Glomerular endothelial cell (primary cell): ENCODE data around the gene NEK10. TPM values are rescaled to one million over a fixed set of nuclear protein-coding genes. Genes with fewer than 3 reads are reported as not detected.

Source experiments
- DNase-seq: peaks from one replicate; pipeline ENCODE4 v3.0.0-alpha.2; 2011; ENCODE audit warnings: low read depth, low spot score; ENCODE audit errors: extremely low read depth
- total RNA-seq: library from RNA; depleted of rRNA; stranded (reverse); fragments of >200 nt; gene quantifications from 2 replicates; pipeline ENCODE4 v1.2.3, GENCODE V29; 2015

Gene NEK10
- total RNA-seq, 1 donor from 2014 or later: 8.5 TPM

DNA sequence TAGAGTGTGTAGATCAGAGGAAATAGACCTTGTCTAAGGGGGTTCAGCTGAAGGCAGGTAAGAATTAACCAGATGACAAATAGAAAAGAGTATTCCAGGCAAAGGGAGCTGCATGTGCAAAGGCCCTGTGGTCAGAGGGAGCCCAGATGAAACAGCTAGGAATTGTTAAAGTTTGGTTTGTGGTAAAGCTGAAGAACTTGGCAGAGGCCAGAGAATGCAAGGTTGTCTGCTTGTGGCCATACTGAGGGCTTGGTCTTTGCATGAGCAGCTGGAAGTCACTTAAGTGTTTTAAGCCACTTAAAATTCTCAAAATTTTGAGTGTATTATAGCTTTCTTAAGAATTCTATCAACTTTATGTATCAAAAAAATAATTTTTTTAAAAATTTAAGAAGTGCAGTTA lies 116.5 kb downstream of the NEK10 start:
- no peak for DNase-seq

DNA sequence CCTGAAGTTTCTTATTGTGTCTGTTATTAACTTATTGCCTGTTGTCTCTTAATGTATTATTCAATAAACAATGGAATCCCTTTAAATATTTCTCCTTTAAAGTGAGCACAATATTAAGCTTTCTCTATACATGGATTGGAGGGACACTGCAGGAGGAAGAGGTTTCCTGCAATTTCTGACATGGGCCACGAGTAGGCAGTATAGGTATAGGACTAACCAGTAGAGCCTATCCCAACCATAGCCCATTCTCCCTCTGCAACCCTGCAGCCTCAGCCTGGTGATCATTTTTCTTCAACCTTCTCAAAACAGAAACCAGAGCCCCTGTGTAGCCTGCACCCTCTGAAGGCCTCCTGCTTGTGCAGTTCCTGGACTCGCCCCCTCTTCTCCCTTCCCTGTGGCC lies 124.8 kb downstream of the NEK10 start:
- DNase-seq: no peak

DNA sequence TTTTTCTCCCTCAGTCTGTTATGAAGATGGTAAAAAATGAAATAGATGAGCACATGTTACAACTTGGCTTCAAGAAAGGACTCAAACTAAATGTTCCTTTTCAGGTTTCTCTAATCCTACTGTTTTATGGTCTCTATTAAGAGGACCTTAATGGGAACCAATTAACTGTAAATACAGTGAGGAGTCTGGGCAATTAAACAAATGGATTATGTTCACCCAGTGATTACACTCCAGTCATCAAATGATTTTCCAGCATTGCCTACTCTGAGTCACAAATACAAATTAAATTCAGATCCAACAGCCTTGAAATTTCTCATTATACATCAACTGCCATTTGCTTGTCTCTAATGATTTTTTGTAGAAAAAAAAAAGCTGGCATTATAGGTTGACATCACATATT lies 129.2 kb downstream of the NEK10 start:
- no peak for DNase-seq

DNA sequence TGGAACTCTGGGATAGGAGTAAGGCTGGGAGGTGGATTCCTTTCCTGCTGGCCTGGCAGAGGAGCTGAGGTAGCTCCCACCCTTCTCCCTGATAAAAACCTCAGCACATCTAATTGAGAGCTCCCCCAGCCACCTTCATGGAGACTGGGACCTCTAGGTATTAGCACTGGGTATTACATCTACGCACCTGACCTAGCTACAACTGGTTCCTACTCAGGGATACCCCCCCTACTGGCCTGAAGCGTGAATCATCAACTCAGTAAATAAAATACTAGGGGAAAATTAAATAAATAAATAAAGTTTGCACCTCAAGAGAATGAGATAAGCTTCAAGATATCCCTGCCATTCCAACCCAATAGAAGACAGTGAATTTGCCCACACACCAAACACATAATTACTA lies 140.4 kb downstream of the NEK10 start:
- DNase-seq: no peak

DNA sequence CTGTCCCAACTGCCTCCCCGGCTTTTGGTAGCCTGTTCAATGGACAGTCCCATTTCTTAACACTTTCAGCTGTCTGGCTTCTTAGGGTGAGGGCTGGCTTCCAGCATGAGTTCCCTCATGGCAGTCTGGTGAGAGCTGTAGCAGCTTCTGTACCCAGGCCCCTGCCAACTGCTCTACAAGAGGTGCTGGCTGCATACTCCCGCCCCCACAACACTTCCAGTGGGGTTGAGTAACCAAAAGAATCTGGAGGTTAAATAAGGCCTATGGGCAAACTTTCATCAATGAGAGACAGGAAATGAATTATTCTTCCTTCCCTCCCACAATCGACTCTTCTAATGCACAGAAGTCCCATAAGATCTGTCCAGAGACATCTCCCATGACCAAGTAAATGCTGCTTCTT lies 145.0 kb downstream of the NEK10 start:
- DNase-seq: no peak

DNA sequence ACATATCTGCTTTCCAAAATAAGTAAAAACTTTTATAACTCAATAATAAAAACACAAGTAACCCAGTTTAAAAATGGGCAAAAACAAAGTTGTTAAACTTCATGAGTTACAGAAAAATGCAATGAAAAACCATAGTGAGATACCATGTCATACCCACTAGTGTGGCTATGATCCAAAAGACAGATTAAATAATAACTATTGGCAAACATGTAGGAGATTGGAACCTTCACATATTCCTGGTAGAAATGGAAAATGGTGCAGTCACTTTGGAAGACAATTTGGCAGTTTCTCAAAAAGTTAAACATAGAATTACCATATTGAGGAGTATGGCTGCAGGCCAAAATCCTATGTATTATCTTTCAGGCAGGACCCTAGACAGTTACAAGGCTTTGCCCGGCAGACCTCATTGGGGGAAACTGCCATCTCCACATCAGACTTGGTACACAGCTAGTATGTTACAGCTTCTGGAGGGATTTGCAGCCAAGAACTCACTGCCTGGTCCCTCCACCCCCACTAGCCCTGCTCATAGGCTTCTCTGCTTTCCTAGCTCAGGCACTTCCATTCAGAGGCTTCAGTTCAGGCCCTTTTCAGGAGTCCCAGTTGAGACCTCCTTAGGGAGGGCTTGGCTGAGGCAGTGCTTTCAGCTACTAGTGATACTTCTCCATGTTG lies 147.8 kb downstream of the NEK10 start:
- DNase-seq: no peak

DNA sequence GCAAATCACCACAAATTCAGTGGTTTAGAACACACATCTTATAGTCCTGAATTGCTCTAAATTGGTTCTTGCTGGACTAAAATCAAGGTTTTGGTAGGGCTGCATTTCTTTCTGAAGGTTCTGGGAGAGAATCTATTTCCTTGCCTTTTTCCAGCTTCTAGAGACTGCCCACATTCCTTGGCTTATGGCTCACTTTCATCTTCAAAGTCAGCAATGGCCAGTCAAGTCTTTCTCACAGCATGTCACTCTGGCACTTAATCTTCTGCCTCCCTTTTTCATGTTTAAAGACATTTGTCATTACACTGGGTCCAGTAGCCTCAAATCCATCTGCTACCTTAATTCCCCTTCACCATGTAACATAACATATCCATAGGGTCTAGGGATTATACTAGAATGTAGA lies 149.0 kb downstream of the NEK10 start:
- DNase-seq: no peak

DNA sequence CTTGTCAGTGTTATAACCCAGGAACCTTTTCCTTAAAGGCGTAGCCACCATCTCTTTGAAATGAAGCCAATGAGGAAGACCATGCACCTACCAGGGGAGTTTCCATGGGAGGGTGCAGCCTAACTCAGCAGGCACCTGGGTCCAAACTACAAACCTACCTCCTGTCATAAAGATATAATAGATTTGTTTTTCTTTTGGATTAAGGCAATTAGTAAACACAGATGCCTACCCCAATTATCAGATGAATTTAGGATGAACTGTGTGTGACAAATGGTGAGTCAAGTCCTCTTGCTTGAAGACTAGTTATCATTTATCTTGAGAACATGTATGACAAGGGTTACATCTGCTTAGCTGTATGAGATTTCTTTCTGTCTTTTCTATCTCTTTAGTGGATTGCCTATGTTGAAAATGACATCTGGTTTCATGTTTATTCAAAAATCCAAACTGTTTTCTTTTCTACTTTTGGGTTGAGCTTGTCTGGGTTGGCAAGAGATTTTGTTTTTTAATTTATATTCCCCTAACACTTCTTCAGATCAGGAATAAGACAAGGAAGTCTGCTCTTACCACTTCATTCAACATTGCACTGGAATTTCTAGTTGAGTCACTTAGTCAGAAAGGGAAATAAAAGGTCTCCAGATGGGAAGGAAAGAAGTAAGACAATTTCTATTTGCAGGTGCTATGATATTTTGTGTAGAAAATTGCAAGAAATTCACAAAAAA lies 149.9 kb downstream of the NEK10 start:
- DNase-seq: no peak

DNA sequence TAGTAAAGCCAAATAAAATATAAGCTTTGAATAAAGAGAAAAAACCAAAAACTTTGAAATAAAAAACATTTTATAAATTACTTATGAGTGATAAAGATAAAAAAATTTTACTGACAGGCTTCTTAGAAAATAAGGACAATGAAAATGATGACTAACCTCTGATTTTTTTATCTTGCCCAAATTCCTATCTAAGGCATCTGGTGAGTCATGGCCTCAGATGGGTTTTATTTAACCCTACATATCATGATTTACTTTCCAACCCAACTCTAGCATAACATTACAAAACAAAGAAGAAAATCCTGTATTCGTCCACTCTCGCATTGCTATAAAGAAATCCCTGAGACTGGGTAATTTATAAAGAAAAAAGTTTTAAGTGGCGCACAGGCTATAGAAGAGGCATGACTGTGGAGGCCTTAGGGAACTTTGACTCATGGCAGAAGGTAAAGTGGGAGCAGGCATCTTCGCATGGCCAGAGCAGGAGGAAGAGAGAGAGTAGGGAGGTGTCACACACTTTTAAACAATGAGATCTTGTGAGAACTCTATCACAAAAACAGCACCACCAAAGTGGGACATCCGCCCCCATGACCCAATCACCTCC lies 152.1 kb downstream of the NEK10 start:
- no peak for DNase-seq

DNA sequence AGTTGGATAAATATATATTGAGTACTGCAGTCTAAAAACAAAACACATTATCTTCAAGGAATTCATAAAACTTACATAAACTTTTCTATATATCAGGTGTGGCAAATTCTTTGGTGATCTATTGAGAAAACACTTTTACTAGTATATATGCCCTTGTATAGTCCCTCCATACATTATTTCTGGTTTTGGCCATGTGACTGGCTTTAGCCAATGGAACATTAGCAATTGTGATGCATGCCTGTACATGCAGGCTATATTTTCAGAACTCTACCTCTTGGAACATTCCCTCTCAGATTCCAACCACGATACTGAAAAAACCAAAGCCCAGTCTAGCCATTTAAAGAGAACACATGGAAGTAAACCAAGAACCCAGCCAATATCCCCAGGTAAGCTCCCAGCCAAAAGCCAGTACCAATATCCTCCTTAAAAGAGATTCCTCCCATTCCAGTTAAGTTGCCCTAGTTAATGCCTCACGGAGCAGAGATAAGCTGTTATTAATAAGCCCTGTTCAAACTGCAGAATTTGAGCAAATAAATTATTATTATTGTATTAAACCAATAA lies 152.8 kb downstream of the NEK10 start:
- no peak for DNase-seq

DNA sequence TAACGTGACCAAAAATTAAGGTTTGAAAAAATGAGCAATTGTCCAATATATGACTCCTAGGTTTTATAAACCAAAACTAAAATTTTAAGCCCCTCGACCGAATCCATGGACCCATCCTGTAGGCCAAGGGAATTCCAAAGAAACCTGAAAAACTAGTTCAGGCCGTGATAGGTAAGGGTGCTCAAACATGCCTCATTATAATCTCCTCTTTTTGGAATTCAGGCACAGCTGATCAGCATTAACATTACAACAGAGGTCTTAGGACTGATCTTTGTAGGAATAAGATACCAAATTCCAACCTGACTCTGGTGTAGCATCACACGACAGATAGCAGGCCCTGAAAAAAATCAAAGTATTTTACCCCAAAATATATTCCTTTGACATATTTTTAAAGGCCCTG lies 155.7 kb downstream of the NEK10 start:
- no peak for DNase-seq

DNA sequence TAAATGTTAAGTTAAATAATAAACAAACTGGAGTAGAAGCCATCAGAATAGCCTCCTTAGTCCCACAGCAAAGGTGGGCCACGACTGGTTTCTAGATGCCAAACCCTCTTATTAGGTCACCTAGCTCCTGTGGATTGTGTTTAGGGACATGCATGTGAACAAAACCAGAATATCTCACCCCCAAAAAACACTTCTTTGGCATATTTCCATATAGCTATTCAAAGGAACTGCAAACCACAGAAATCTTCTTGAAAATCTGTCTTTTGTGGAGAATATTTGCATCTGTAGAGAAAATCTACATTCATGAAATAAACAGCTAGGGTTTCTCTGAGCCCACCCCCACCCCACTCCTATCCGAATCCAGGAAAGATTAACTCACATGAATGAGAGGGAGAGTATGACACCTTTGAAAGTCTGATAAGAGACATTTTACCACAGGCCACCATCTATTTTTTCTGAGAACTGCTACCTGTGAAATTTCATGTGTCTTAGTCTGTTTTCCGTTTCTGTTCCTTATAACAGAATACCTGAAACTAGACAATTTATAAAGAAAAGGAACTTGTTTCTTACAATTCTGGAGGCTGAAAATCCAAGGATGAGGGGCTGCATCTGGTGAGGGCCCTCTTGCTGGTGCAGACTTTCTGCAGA lies 159.4 kb downstream of the NEK10 start:
- DNase-seq: no peak

DNA sequence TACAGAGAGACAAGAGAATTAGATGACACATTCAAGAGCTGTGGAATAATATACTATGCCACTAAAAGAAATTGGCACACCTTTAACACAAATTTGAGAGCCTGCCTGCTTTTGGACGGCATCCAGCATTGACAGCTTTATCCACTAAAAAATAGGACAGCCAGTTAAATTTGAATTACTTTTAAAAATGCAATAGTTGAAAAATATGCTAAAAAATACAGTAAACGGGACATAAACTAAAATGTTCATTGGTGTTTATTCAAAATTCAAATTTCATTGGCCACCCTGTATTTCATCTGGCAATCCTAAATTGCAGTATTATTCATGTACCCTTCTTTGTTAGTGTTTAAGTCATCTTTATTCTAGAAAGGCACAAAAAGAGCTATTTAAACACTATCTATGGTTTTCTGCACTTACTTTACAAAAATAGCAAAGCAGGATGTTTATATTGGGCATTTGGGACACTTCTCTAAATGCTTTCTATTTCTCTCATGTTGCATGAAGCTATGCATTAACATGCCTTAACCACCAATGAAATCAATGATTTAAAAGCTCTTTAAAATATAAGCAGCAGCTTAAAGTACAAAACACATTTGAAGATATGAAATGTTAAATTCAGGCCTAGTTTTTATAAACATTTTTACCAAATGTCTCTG lies 160.1 kb downstream of the NEK10 start:
- no peak for DNase-seq

DNA sequence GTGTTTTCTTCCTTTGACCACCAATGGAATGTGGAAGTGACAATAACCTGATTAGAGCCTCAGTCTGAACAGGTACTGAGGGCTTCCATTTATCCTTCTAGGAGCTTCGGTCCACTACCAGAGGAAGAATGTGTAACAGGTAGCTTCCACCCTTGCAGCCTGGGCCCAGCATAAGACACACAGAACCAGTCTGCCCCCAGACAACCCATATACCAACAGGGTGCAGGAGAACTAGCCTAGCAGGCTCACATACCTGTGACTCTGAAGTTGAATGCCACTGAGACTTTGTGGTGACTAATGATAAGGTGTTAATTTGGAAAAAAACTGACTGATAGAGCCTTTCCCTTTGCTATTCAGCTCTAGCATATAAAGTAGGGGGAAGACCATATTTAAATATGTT lies 166.2 kb downstream of the NEK10 start:
- DNase-seq: no peak

DNA sequence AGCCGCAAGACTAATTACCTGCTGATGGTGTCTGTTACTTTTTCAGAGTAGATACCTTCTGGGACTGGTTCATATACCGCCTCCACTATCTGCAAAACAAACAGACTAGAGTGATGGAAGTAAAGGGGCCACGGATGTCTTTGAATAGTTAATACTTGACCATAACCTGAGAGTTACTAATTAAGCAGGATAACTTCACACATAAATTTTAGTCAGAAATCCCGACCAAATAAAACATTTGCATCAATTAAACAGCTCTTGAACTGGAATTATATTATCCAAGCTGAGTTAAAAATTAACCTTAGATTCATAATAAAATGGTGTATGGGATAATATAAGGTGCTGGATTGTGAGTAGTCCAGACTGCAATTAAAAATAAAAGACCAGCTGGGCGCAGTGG lies 167.7 kb downstream of the NEK10 start:
- DNase-seq: no peak

DNA sequence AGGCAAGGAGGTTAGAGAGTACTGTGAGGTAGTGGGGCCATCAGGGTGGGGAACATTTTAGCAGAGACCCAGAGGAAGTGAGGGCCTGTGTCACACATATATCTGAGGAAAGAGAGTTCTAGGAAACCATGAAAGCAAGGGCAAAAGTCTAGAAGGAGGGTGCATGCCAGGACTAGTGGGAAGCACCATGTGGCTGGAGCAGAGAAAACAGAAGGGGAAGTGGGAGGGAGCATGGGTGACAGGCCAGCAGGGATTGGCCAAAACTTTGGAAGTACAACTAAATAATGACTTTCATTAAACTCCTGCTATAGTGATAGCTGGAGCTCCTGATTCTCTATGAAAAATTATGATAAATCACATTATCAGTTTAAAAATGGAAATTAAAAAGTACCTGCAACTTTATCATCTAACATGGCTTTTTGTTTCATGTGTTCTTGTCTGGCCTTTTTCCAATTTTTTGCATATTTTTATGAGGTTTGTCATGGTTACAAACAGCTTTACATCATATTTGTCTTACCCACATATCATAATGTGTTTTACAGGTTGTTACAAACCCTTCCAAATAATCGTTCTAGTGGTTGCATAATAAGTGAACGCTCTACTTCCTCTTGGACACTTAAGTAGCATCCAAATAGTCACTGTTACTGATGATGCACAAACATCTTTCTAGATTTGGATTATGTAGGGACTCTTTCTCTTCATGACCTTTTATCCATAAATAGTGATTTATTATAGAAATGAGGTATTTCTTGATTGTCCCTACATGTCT lies 168.3 kb downstream of the NEK10 start:
- no peak for DNase-seq

DNA sequence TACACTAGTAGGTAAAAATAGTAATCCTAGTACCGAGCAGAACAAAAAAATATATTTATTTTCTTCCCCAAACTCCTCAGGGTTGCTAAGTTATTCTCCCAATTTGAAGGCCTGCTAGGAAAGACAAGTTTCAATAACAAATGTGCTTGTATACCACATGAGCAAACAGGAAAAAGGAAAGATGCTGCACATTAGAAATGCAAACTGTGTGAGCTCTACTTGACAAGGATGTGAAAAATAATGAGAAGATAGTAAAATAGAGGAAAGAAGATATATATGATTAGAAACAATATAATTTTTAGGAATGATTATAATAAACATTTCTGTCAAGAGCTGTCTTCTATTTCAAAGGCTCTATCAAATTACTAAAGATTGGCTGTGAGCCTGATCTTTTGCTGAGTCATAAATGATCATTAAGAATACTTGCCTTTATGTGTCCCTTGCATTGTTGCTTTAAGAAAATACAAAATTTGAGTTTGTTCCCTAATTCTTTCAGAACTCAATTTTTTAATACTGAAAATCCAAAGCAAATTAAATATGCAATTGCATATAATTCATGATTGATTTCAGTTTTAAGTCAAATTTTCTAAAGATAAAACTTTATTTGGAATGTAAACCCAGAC lies 174.2 kb downstream of the NEK10 start:
- no peak for DNase-seq

DNA sequence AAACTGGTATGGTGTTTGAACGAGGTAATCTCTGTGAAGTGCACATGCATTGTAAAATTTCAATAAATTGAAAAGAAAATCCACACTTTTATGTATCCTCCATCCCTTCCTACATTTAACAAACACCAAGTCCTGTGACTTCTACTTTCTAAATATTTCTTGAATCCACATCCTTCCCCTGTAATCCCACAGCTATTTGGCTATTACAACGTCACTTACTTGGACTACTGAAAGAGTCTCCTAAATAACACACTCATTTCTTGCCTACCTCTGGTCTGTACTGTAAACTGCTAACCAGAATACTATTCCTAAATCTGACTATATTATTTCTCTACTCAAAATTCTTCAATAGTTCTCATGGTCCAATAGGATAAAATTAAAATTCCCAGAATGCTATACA lies 176.1 kb downstream of the NEK10 start:
- DNase-seq: no peak

DNA sequence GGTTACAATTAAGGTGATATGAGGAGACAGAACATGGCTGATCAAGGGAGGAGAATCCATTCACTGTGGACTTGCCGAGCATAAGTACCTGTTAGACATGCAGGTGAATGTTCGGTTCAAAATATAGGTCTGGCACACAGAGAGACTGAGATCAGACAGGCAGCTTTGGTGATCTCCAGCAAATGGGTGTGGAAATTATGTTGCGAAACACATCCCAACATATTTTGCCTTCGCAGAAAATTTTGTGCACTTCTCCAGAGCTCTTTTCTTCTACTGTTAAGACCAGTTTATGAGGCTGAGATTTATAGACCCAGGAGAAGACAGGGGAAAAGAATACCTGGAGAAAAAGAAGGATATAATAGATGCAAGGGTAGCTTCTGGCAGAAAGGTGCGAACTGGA lies 183.2 kb downstream of the NEK10 start:
- no peak for DNase-seq
